Ishikawa (cell line): Measurements from ENCODE around the gene ZMYND10.

Source experiments
- CEBPB ChIP-seq: IDR thresholded peaks from 2 replicates; pipeline ENCODE4 v1.6.1; 2012
- EP300 ChIP-seq: IDR thresholded peaks from 2 replicates; pipeline ENCODE4 v1.6.1; 2012; ENCODE audit warnings: borderline replicate concordance
- MAX ChIP-seq: IDR thresholded peaks from 2 replicates; pipeline ENCODE4 v1.6.1; 2012
- RAD21 ChIP-seq: IDR thresholded peaks from 2 replicates; pipeline ENCODE4 v1.6.1; 2012; ENCODE audit warnings: low read depth
- REST ChIP-seq: IDR thresholded peaks from 2 replicates; pipeline ENCODE4 v1.6.1; 2012; ENCODE audit warnings: low read depth, mild to moderate bottlenecking
- TAF1 ChIP-seq: IDR thresholded peaks from 2 replicates; pipeline ENCODE4 v1.6.1; 2012; ENCODE audit warnings: low read depth, mild to moderate bottlenecking
- TCF12 ChIP-seq: IDR thresholded peaks from 2 replicates; pipeline ENCODE4 v1.6.1; 2012; ENCODE audit warnings: low read depth
- TEAD4 ChIP-seq: IDR thresholded peaks from 2 replicates; pipeline ENCODE4 v1.6.1; 2012
- YY1 ChIP-seq: IDR thresholded peaks from 2 replicates; pipeline ENCODE4 v1.6.1; 2012; ENCODE audit warnings: low read depth

- TF ChIP-seq EP300 (no peak), REST (no peak), RAD21 (no peak), TCF12 (no peak), CEBPB (no peak), YY1 (no peak), MAX (no peak), TEAD4 (no peak), TAF1 (no peak)
Observed at GRCh38 chr3:50294089-50294488, 51.4 kb downstream of the ZMYND10 start.
